Hepatocyte (in vitro differentiated cells): ENCODE data around the gene CACNA1C. TPM values are rescaled to one million over a fixed set of nuclear protein-coding genes. Genes with fewer than 3 reads are reported as not detected.

ENCODE experiments used
- DNase-seq: peaks from one replicate; pipeline ENCODE4 v3.0.0-alpha.2; 2016; ENCODE audit warnings: low spot score
- H2AFZ ChIP-seq: fragments of 200-600 bp; sonication (generic); 2 replicates; pipeline ENCODE4 v1.6.0; 2016; ENCODE audit warnings: antibody characterized with exemption, mild to moderate bottlenecking
- H3K27ac ChIP-seq: fragments of 200-600 bp; sonication (generic); 2 replicates; pipeline ENCODE4 v1.5.1; 2016; ENCODE audit warnings: mild to moderate bottlenecking
- H3K27me3 ChIP-seq: fragments of 200-600 bp; sonication (generic); 2 replicates; pipeline ENCODE4 v1.6.1; 2016
- H3K36me3 ChIP-seq: fragments of 200-600 bp; sonication (generic); replicated peaks from 2 replicates; pipeline ENCODE4 v1.5.1; 2016; ENCODE audit warnings: low read depth; ENCODE audit not compliant: insufficient read depth
- H3K4me1 ChIP-seq: fragments of 200-600 bp; sonication (generic); 2 replicates; pipeline ENCODE4 v1.5.1; 2016; ENCODE audit warnings: mild to moderate bottlenecking, moderate library complexity; ENCODE audit not compliant: insufficient read depth
- H3K4me2 ChIP-seq: fragments of 200-600 bp; sonication (generic); 2 replicates; pipeline ENCODE4 v1.6.0; 2016
- H3K4me3 ChIP-seq: fragments of 200-600 bp; sonication (generic); 2 replicates; pipeline ENCODE4 v1.5.1; 2016; ENCODE audit warnings: mild to moderate bottlenecking
- H3K79me2 ChIP-seq: fragments of 200-600 bp; sonication (generic); 2 replicates; pipeline ENCODE4 v1.6.0; 2017; ENCODE audit warnings: mild to moderate bottlenecking
- H3K9me2 ChIP-seq: fragments of 200-600 bp; sonication (generic); replicated peaks from 2 replicates; pipeline ENCODE4 v1.6.0; 2017; ENCODE audit warnings: mild to moderate bottlenecking; ENCODE audit not compliant: insufficient read depth
- H3K9me3 ChIP-seq: fragments of 200-600 bp; sonication (generic); 2 replicates; pipeline ENCODE4 v1.5.1; 2016; ENCODE audit warnings: low read depth, mild to moderate bottlenecking
- H4K20me1 ChIP-seq: fragments of 200-600 bp; sonication (generic); 2 replicates; pipeline ENCODE4 v1.6.0; 2016; ENCODE audit warnings: mild to moderate bottlenecking; ENCODE audit not compliant: insufficient read depth, poor library complexity, severe bottlenecking
- CTCF ChIP-seq: fragments of 200-600 bp; sonication (generic); IDR thresholded peaks from 2 replicates; pipeline ENCODE4 v1.5.1; 2016; ENCODE audit warnings: antibody characterized with exemption, mild to moderate bottlenecking; ENCODE audit not compliant: poor library complexity
- EZH2 ChIP-seq: fragments of 200-600 bp; sonication (generic); IDR thresholded peaks from 2 replicates; pipeline ENCODE4 v1.6.1; 2016; ENCODE audit warnings: antibody characterized with exemption, mild to moderate bottlenecking, borderline replicate concordance
- EZH2phosphoT487 ChIP-seq: fragments of 200-600 bp; sonication (generic); IDR thresholded peaks from one replicate; pipeline ENCODE4 v1.6.1; 2018; ENCODE audit warnings: antibody characterized with exemption, mild to moderate bottlenecking, low read depth, moderate library complexity; ENCODE audit not compliant: unreplicated experiment, severe bottlenecking
- WGBS: methylation state at CpG from one replicate; pipeline ENCODE4 v1.1.6; 2016; ENCODE audit warnings: low lambda C conversion rate; ENCODE audit errors: missing lambda C conversion rate; 5-methylcytosine and 5-hydroxymethylcytosine counted together
- polyA plus RNA-seq: library from polyadenylated mRNA; unstranded; fragments of >200 nt; fragmentation: Nextera tagmentation; extraction: Ambion mirVana; gene quantifications from 2 replicates; pipeline ENCODE4 v1.2.1, GENCODE V29; 2016
- total RNA-seq: library from RNA; depleted of rRNA; stranded (reverse); fragments of >200 nt; gene quantifications from 2 replicates; pipeline ENCODE4 v1.2.3, GENCODE V29; 2014

Gene CACNA1C
- total and polyA plus RNA-seq, 2 experiments from 2014 or later, result 3.2 to 4.0 TPM

GRCh38 chr12:2284857-2285256 lies 232.1 kb downstream of the CACNA1C start:
- no peak overlapping the region for H3K4me3 ChIP-seq
- DNase-seq, result peak; percentile 86
- no peaks in the 10 kb centered on the region for H4K20me1 ChIP-seq
- no peak overlapping the region for H2AFZ ChIP-seq
- H3K9me3 ChIP-seq, result no peaks in the 10 kb centered on the region
- H3K27me3 ChIP-seq, result no peaks in the 10 kb centered on the region
- WGBS, result 31% methylated on average over 8 of the region's 8 CpGs
- H3K9me2 ChIP-seq, result no peaks in the 10 kb centered on the region
- peaks cover 56% of the 10 kb centered on the region for H3K4me1 ChIP-seq
- H3K4me2 ChIP-seq, result peak overlapping the region; percentile 63
- TF ChIP-seq EZH2phosphoT487, result no peak
- peak; percentile 78 for TF ChIP-seq CTCF
- TF ChIP-seq EZH2, result no peak
- H3K36me3 ChIP-seq, result no peaks in the 10 kb centered on the region
- peak overlapping the region; percentile 86 for H3K27ac ChIP-seq
- no peaks in the 10 kb centered on the region for H3K79me2 ChIP-seq

DNA sequence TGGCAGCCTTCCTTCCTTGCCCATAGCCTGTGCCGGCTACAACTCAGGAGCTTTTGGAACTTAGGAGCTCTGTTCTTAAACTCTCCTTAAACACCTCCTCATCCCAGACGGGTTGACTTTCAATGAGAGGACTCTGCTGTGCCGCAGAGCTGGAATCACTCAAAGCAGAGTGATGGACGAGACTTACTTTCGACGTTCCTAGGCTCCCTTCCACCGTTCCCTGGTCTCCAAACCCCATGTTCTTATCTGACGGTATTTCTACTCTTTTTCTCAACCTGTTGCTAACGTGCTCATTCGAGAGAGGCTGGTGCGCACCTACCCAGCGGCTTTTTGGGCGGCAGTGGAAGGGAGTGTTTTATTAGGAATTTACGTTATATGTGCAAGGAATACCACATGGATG lies 232.7 kb downstream of the CACNA1C start:
- Histone ChIP-seq H4K20me1 (no peaks in the 10 kb centered on the region), H3K4me1 (peaks cover 56% of the 10 kb centered on the region)

GRCh38 chr12:2286047-2286446 lies 233.3 kb downstream of the CACNA1C start:
- Histone ChIP-seq H3K27ac (peak overlapping the region; percentile 50), H2AFZ (no peak overlapping the region), H3K9me3 (no peaks in the 10 kb centered on the region), H3K79me2 (no peaks in the 10 kb centered on the region), H3K27me3 (no peaks in the 10 kb centered on the region), H3K36me3 (no peaks in the 10 kb centered on the region), H3K4me1 (peaks cover 56% of the 10 kb centered on the region), H4K20me1 (no peaks in the 10 kb centered on the region), H3K4me3 (no peak overlapping the region), H3K4me2 (no peak overlapping the region), H3K9me2 (no peaks in the 10 kb centered on the region)
- 63% methylated on average over 5 of the region's 5 CpGs for WGBS
- TF ChIP-seq CTCF (no peak), EZH2phosphoT487 (no peak), EZH2 (no peak)
- DNase-seq, result no peak

More for the DNA sequence above, 232.7 kb downstream of the CACNA1C start:
- DNase-seq, result no peak
- Histone ChIP-seq H3K9me2 (no peaks in the 10 kb centered on the region), H3K4me3 (no peak overlapping the region), H3K79me2 (no peaks in the 10 kb centered on the region), H3K27ac (peak overlapping the region; percentile 86), H3K36me3 (no peaks in the 10 kb centered on the region), H2AFZ (no peak overlapping the region), H3K9me3 (no peaks in the 10 kb centered on the region), H3K27me3 (no peaks in the 10 kb centered on the region), H3K4me2 (no peak overlapping the region)
- 79% methylated on average over 14 of the region's 14 CpGs for WGBS
- TF ChIP-seq CTCF (no peak), EZH2 (no peak), EZH2phosphoT487 (no peak)
